ENCODE measurements around the gene UROS. TPM values are rescaled to one million over a fixed set of nuclear protein-coding genes. Genes with fewer than 3 reads are reported as not detected.

UROS gene
- total RNA-seq, 1 donor from 2014 or later, result 50.6 TPM

GRCh38 chr10:125774581-125775191, 48.4 kb downstream of the UROS start:
- no peaks in the 10 kb centered on the region for H3K36me3 Mint-ChIP-seq (ENCODE audit: low read depth)
- no peaks in the 10 kb centered on the region for H3K4me1 Mint-ChIP-seq
- no peak overlapping the region for H3K27ac Mint-ChIP-seq
- no peaks in the 10 kb centered on the region for H3K27me3 Mint-ChIP-seq
- DNase-seq, result no peak
- intact Hi-C loops (cut with micrococcal nuclease), result no loop called here
- no peak overlapping the region for H3K4me3 Mint-ChIP-seq
- no peaks in the 10 kb centered on the region for H3K9me3 Mint-ChIP-seq

- H3K27me3 Mint-ChIP-seq, result no peaks in the 10 kb centered on the region
- no peak overlapping the region for H3K27ac Mint-ChIP-seq
- no peaks in the 10 kb centered on the region for H3K4me1 Mint-ChIP-seq
- intact Hi-C loops (cut with micrococcal nuclease), result no loop called here
- peaks cover 2% of the 10 kb centered on the region for H3K36me3 Mint-ChIP-seq (ENCODE audit: low read depth)
- H3K9me3 Mint-ChIP-seq, result no peaks in the 10 kb centered on the region
- H3K4me3 Mint-ChIP-seq, result no peak overlapping the region
- DNase-seq, result no peak
Observed at GRCh38 chr10:125773687-125774543, 49.1 kb downstream of the UROS start.

GRCh38 chr10:125772864-125773180, 50.2 kb downstream of the UROS start:
- intact Hi-C loops (cut with micrococcal nuclease), result no loop called here
- Mint-ChIP-seq H3K4me3 (no peak overlapping the region), H3K9me3 (no peaks in the 10 kb centered on the region), H3K27me3 (no peaks in the 10 kb centered on the region), H3K36me3 (ENCODE audit: low read depth) (peaks cover 4% of the 10 kb centered on the region), H3K27ac (no peak overlapping the region), H3K4me1 (no peaks in the 10 kb centered on the region)
- DNase-seq, result no peak

- intact Hi-C loops (cut with micrococcal nuclease), result no loop called here
- Mint-ChIP-seq H3K27me3 (no peaks in the 10 kb centered on the region), H3K9me3 (no peaks in the 10 kb centered on the region), H3K27ac (no peak overlapping the region), H3K4me1 (no peaks in the 10 kb centered on the region), H3K36me3 (ENCODE audit: low read depth) (peaks cover 8% of the 10 kb centered on the region), H3K4me3 (no peak overlapping the region)
- no peak for DNase-seq
Observed at GRCh38 chr10:125772112-125772863, 50.8 kb downstream of the UROS start.

GRCh38 chr10:125770844-125771243, 52.2 kb downstream of the UROS start:
- intact Hi-C loops (cut with micrococcal nuclease), result no loop called here
- H3K36me3 Mint-ChIP-seq (ENCODE audit: low read depth), result peaks cover 16% of the 10 kb centered on the region
- no peak overlapping the region for H3K27ac Mint-ChIP-seq
- no peaks in the 10 kb centered on the region for H3K27me3 Mint-ChIP-seq
- H3K4me3 Mint-ChIP-seq, result no peak overlapping the region
- DNase-seq, result no peak
- no peaks in the 10 kb centered on the region for H3K4me1 Mint-ChIP-seq
- no peaks in the 10 kb centered on the region for H3K9me3 Mint-ChIP-seq

GRCh38 chr10:125769175-125769574, 53.9 kb downstream of the UROS start:
- intact Hi-C loops (cut with micrococcal nuclease), result no loop called here
- Mint-ChIP-seq H3K27ac (no peak overlapping the region), H3K27me3 (no peaks in the 10 kb centered on the region), H3K36me3 (ENCODE audit: low read depth) (peaks cover 29% of the 10 kb centered on the region), H3K9me3 (no peaks in the 10 kb centered on the region), H3K4me3 (no peak overlapping the region), H3K4me1 (no peaks in the 10 kb centered on the region)
- no peak for DNase-seq

- Mint-ChIP-seq H3K4me3 (no peak overlapping the region), H3K9me3 (no peaks in the 10 kb centered on the region), H3K36me3 (ENCODE audit: low read depth) (peaks cover 34% of the 10 kb centered on the region), H3K27me3 (no peaks in the 10 kb centered on the region), H3K4me1 (no peaks in the 10 kb centered on the region), H3K27ac (no peak overlapping the region)
- intact Hi-C loops (cut with micrococcal nuclease), result no loop called here
- no peak for DNase-seq
Observed at GRCh38 chr10:125768219-125768855, 54.7 kb downstream of the UROS start.

- Mint-ChIP-seq H3K36me3 (ENCODE audit: low read depth) (peaks cover 41% of the 10 kb centered on the region), H3K4me3 (no peak overlapping the region), H3K4me1 (no peaks in the 10 kb centered on the region), H3K9me3 (no peaks in the 10 kb centered on the region), H3K27ac (no peak overlapping the region), H3K27me3 (no peaks in the 10 kb centered on the region)
- intact Hi-C loops (cut with micrococcal nuclease), result no loop called here
- no peak for DNase-seq
Observed at GRCh38 chr10:125766511-125766910, 56.5 kb downstream of the UROS start.

- no peaks in the 10 kb centered on the region for H3K27me3 Mint-ChIP-seq
- DNase-seq, result no peak
- H3K4me3 Mint-ChIP-seq, result no peak overlapping the region
- intact Hi-C loops (cut with micrococcal nuclease), result no loop called here
- H3K9me3 Mint-ChIP-seq, result no peaks in the 10 kb centered on the region
- H3K4me1 Mint-ChIP-seq, result no peaks in the 10 kb centered on the region
- H3K36me3 Mint-ChIP-seq (ENCODE audit: low read depth), result peaks cover 44% of the 10 kb centered on the region
- H3K27ac Mint-ChIP-seq, result no peak overlapping the region
Observed at GRCh38 chr10:125765835-125766234, 57.2 kb downstream of the UROS start.

- H3K27ac Mint-ChIP-seq, result no peak overlapping the region
- no peaks in the 10 kb centered on the region for H3K4me1 Mint-ChIP-seq
- H3K36me3 Mint-ChIP-seq (ENCODE audit: low read depth), result peaks cover 58% of the 10 kb centered on the region
- intact Hi-C loops (cut with micrococcal nuclease), result no loop called here
- H3K27me3 Mint-ChIP-seq, result no peaks in the 10 kb centered on the region
- no peaks in the 10 kb centered on the region for H3K9me3 Mint-ChIP-seq
- H3K4me3 Mint-ChIP-seq, result no peak overlapping the region
- DNase-seq, result no peak
Observed at GRCh38 chr10:125762692-125763648, 60.1 kb downstream of the UROS start.

- H3K36me3 Mint-ChIP-seq (ENCODE audit: low read depth), result peaks cover 59% of the 10 kb centered on the region
- intact Hi-C loops (cut with micrococcal nuclease), result no loop called here
- no peaks in the 10 kb centered on the region for H3K27me3 Mint-ChIP-seq
- no peak for DNase-seq
- no peaks in the 10 kb centered on the region for H3K9me3 Mint-ChIP-seq
- no peak overlapping the region for H3K27ac Mint-ChIP-seq
- H3K4me3 Mint-ChIP-seq, result no peak overlapping the region
- H3K4me1 Mint-ChIP-seq, result no peaks in the 10 kb centered on the region
Observed at GRCh38 chr10:125761961-125762360, 61.1 kb downstream of the UROS start.

- Mint-ChIP-seq H3K4me1 (no peaks in the 10 kb centered on the region), H3K9me3 (no peaks in the 10 kb centered on the region), H3K27ac (no peak overlapping the region), H3K4me3 (no peak overlapping the region), H3K36me3 (ENCODE audit: low read depth) (peaks cover 61% of the 10 kb centered on the region), H3K27me3 (no peaks in the 10 kb centered on the region)
- DNase-seq, result no peak
- intact Hi-C loops (cut with micrococcal nuclease), result loop anchor here (10.0 kb wide), 1 partner anchor 783 kb away; no protein-coding TSS in a partner anchor
Observed at GRCh38 chr10:125757742-125758141, 65.3 kb downstream of the UROS start.

Measured in activated CD4-positive, alpha-beta T cell treated with anti-CD3 and anti-CD28 coated beads, Interleukin-2, amount 10 ng/mL, durations not matched to agents 24 days and 14 days (primary cell).